Mucosa of stomach (tissue), 1 donor: ENCODE data around the gene C16orf92.
"Not testable (repeated sequence)": the region's sequence is repeated elsewhere in the genome, so short reads cannot be mapped to it uniquely, and the experiment has no call there.

ENCODE experiments used
- H3K27me3 ChIP-seq: one replicate; pipeline ENCODE4 v1.7.0; 2013; ENCODE audit warnings: mild to moderate bottlenecking, low read length; ENCODE audit not compliant: control insufficient read depth, insufficient read depth
- H3K36me3 ChIP-seq: one replicate; pipeline ENCODE4 v1.7.0; 2013; ENCODE audit warnings: low read length; ENCODE audit not compliant: control insufficient read depth, insufficient read depth
- H3K4me1 ChIP-seq: one replicate; pipeline ENCODE4 v1.7.0; 2013; ENCODE audit warnings: mild to moderate bottlenecking, low read length; ENCODE audit not compliant: control insufficient read depth, insufficient read depth
- H3K4me3 ChIP-seq: one replicate; pipeline ENCODE4 v1.7.0; 2013; ENCODE audit warnings: low read length
- H3K9ac ChIP-seq: one replicate; pipeline ENCODE4 v1.7.0; 2013; ENCODE audit warnings: mild to moderate bottlenecking, low read length, moderate library complexity
- H3K9me3 ChIP-seq: one replicate; pipeline ENCODE4 v1.7.0; 2013; ENCODE audit warnings: mild to moderate bottlenecking, low read length, moderate library complexity; ENCODE audit not compliant: control insufficient read depth
- donor health status: Pancreatic carcinoma.

C16orf92 gene

DNA sequence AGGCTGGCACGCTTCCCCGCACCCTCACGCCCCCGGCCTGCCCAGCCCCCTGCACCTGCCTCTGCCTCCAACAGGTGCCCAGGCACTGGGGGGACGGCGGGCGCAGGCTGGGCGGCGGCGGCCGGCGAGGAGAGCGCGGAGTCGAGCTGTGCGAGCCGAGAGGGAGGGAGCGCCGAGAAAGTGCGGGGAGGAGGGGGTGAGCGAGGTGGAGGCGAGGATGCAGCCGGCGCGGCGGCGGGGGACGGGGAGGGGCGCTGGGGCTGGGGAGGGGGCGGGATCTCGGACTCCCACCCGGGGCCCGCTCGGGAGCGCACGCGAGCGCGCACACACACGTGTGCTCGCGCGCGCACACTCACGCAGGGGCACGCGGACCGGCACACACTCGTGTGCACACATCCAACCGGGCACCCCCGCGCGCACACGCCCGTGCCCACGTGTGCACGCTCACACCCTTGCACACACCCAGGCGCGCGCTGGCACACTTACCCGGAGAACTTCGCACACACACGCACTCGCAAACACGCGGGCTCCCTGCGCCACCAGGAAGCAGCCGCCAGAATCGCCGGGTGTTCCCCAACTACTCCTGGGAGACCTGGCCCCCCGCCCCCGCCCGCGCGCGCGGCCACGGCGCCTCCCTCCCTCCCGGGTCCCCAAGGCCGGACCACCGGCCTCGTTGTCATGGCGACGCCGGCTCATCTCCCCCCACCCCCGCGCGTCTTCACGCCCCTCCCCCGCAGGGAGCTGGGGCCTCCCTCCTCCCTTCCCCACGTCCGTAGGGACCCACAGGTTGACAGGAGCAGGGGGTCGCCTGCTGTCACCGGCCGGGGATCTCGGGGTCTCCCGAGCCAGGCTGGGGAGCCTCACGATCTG is 11.9 kb upstream of the C16orf92 start, which contains the start of gene DOC2A:
Gene DOC2A (minus strand): TSS at position 184 of the 870 bp plus-strand sequence. CDS start 805 bp downstream, outside the sequence.
- peaks cover 10% of the 10 kb centered on the region for H3K4me1 ChIP-seq
- H3K4me3 ChIP-seq: no peak within 1 kb of the TSS
- peaks cover 42% of the 10 kb centered on the region for H3K27me3 ChIP-seq
- no peaks in the 10 kb centered on the region for H3K36me3 ChIP-seq
- no peaks in the 10 kb centered on the region for H3K9me3 ChIP-seq
- H3K9ac ChIP-seq: no peak within 1 kb of the TSS

DNA sequence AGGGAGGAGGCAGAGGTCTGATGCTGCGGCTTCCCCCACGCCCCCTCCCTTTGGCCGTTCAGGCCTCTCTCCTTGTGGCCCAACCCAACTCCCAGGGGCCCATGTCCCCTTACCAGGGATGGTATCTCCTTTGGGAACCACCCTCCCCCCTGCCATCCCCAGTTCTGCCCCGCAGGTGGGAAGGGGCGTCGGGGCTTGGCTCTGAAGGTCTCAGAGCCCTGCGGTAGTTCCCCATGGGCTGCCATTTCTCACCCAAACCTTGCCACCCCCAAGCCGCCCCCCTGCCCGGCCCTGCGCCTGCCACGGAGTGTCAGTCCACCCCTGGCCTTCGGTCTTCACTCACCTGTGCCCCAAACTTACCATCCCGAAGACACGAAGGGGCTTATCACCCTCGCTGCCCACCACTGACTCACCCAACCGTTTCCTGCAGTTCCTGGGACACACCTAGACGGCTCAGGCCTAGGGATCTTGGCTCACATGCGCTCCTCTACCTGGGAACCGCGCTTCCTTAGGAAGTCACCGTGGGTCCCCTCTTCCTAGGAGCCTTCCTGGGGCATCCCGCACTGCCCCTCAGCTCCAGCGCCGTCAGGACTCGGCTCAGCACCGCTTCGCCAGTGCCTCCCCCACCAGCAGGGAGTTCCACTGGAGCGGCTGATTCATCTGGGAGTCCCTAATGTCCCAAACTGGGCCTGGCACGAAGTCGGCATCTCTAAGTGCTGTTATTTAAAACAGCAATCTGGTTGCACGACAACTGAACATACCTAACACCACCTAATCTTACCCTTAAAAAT is 11.1 kb upstream of the C16orf92 start:
- H3K4me3 ChIP-seq: no peak overlapping the region
- H3K9me3 ChIP-seq: no peaks in the 10 kb centered on the region
- no peak overlapping the region for H3K9ac ChIP-seq
- peaks cover 10% of the 10 kb centered on the region for H3K4me1 ChIP-seq
- H3K27me3 ChIP-seq: peaks cover 42% of the 10 kb centered on the region
- H3K36me3 ChIP-seq: no peaks in the 10 kb centered on the region

DNA sequence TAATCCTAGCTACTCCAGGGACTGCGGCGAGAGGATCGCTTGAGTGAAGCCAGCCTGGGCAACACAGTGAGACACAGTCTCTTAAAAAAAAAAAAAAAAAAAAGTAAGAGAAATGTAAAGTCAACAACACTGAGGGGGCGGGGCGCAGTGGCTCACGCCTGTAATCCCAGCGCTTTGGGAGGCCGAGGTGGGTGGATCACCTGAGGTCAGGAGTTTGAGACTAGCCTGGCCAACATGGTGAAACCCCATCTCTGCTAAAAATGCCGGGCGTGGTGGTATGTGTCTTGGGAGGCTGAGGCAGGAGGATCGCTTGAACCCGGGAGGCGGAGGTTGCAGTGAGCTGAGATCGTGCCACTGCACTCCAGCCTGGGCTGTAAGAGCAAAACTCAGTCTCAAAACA is 10.4 kb upstream of the C16orf92 start:
- H3K4me3 ChIP-seq, H3K9ac ChIP-seq, H3K9me3 ChIP-seq, H3K36me3 ChIP-seq: not testable (repeated sequence)
- Histone ChIP-seq H3K27me3 (peaks cover 39% of the 10 kb centered on the region), H3K4me1 (peaks cover 10% of the 10 kb centered on the region)

DNA sequence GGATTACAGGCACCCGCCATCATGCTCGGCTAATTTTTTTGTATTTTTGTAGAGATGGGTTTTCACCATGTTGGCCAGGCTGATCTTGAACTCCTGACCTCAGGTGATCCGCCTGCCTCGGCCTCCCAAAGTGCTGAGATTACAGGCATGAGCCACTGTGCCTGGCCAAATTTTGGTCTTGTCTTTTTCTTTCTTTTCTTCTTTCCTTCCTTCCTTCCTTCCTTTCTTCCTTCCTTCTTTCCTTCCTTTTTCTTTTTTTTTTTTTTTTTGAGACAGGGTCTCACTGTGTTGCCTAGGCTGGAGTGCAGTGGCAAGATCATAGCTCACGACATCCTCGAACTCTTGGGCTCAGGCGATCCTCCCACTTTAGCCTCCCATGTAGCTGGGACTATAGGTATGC is 7.5 kb upstream of the C16orf92 start:
- H3K36me3 ChIP-seq, H3K4me3 ChIP-seq, H3K9ac ChIP-seq, H3K9me3 ChIP-seq, H3K4me1 ChIP-seq: not testable (repeated sequence)
- H3K27me3 ChIP-seq: peaks cover 13% of the 10 kb centered on the region

GRCh38 chr16:30016555-30017276 is 6.3 kb upstream of the C16orf92 start:
- H3K4me1 ChIP-seq: peaks cover 11% of the 10 kb centered on the region

DNA sequence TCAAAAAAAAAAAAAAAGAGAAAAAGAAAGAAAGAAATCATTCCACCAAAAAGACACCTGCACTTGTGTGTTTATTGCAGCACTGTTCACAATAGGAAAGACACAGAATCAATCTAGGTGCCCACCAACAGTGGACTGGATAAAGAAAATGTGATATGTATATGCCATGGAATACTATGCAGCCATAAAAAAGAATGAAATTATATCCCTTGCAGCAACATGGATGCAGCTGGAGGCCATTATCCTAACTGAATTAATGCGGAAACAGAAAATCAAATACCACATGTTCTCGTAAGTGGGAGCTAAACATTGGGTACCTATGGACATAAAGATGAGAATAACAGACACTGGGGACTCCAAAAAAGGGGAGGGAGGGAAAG is 5.7 kb upstream of the C16orf92 start:
- H3K36me3 ChIP-seq: no peaks in the 10 kb centered on the region
- H3K9ac ChIP-seq: no peak overlapping the region

More at GRCh38 chr16:30016555-30017276, 6.3 kb upstream of the C16orf92 start:
- H3K36me3 ChIP-seq: no peaks in the 10 kb centered on the region
- no peak overlapping the region for H3K9ac ChIP-seq
- H3K9me3 ChIP-seq: no peaks in the 10 kb centered on the region
- no peak overlapping the region for H3K4me3 ChIP-seq
- peaks cover 11% of the 10 kb centered on the region for H3K27me3 ChIP-seq

DNA sequence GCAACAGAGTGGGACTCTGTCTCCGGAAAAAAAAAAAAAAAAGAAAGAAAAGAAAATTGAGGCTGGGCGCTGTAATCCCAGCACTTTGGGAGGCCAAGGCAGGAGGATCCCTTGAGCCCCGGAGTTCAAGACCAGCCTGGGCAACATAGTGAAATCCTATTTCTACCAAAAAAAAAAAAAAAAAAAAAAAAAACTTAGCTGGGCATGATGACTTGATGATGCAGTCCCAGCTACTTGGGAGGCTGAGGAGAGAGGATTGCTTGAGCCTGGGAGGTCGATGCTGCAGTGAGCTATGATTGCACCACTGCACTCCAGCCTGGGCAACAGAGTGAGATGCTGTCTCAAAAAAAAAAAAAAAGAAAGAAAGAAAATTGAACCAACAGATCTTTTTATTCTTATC is 5.1 kb upstream of the C16orf92 start:
- not testable (repeated sequence) for H3K27me3 ChIP-seq, H3K4me1 ChIP-seq, H3K4me3 ChIP-seq, H3K9ac ChIP-seq, H3K9me3 ChIP-seq, H3K36me3 ChIP-seq

More for the DNA sequence above, 5.7 kb upstream of the C16orf92 start:
- Histone ChIP-seq H3K9me3 (no peaks in the 10 kb centered on the region), H3K27me3 (peaks cover 5% of the 10 kb centered on the region), H3K4me3 (no peak overlapping the region), H3K4me1 (peaks cover 10% of the 10 kb centered on the region)

- Histone ChIP-seq H3K36me3 (no peaks in the 10 kb centered on the region), H3K9me3 (no peaks in the 10 kb centered on the region), H3K9ac (no peak overlapping the region), H3K4me3 (no peak overlapping the region), H3K4me1 (peaks cover 10% of the 10 kb centered on the region), H3K27me3 (peaks cover 5% of the 10 kb centered on the region)
Observed at GRCh38 chr16:30018731-30019158, 4.3 kb upstream of the C16orf92 start.

- no peak overlapping the region for H3K9ac ChIP-seq
- no peaks in the 10 kb centered on the region for H3K36me3 ChIP-seq
- H3K27me3 ChIP-seq: peaks cover 23% of the 10 kb centered on the region
- H3K4me3 ChIP-seq: no peak overlapping the region
- no peaks in the 10 kb centered on the region for H3K9me3 ChIP-seq
- H3K4me1 ChIP-seq: peaks cover 10% of the 10 kb centered on the region
Observed at GRCh38 chr16:30023586-30023985, 588 bp downstream of the C16orf92 start.

DNA sequence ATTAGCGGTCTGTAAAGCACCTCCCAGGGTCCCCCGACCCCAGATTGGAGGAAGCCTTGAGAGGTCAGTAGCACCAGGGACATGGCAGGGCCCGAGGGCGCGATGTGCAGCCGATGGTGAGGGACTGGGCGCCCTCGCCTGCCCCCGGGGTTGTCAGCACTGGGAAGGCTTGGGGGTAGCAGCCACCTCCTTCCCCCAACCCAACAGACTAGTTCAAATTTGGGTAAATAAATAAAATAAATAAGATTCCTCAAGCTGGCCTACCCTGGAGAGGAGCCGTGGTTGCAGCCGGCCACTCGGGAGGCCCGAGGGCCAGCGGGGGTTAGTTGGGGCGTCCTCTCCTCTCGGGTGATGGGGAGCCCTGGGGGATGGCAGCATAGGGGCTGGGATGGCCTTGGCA is 1.5 kb downstream of the C16orf92 start:
- H3K4me3 ChIP-seq: no peak overlapping the region
- peaks cover 10% of the 10 kb centered on the region for H3K4me1 ChIP-seq
- H3K27me3 ChIP-seq: peaks cover 31% of the 10 kb centered on the region
- H3K9me3 ChIP-seq: no peaks in the 10 kb centered on the region
- no peaks in the 10 kb centered on the region for H3K36me3 ChIP-seq
- H3K9ac ChIP-seq: no peak overlapping the region

DNA sequence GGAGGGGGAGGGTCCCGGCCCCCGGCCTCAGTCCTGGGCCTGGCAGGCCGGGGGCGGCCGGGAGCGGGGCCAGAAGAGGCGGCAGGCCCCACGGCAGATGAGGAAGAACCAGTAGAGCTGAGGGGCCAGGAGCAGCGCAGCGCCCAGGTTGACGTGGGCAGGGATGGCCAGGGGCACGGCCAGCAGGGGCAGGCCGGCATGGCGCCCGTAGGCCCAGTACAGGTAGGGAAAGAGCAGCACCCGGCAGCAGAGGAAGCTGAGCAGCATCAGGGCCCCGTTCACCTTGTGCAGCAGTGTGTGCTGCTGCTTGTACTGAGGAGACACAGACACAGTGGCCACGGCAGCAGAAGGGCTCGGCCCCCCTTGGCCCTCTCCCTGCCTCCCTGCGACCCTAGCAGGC is 2.2 kb downstream of the C16orf92 start:
- peaks cover 38% of the 10 kb centered on the region for H3K27me3 ChIP-seq
- H3K4me3 ChIP-seq: no peak overlapping the region
- no peaks in the 10 kb centered on the region for H3K36me3 ChIP-seq
- H3K9ac ChIP-seq: no peak overlapping the region
- no peaks in the 10 kb centered on the region for H3K9me3 ChIP-seq
- H3K4me1 ChIP-seq: peaks cover 10% of the 10 kb centered on the region
